ENCODE data around the gene CLN6.
"Not testable (repeated sequence)": the region's sequence is repeated elsewhere in the genome, so short reads cannot be mapped to it uniquely, and the experiment has no call there.

The CLN6 gene

GRCh38 chr15:68252925-68253534 is 23.5 kb upstream of the CLN6 start:
- DNase-seq, result peak; percentile 34

- peak; percentile 13 for DNase-seq
These were observed 19.7 kb upstream of the CLN6 start for GRCh38 chr15:68249058-68249713.

- no peak for DNase-seq
These were observed 14.7 kb upstream of the CLN6 start for GRCh38 chr15:68244235-68244634.

- no peak for DNase-seq
These were observed 11.8 kb upstream of the CLN6 start for GRCh38 chr15:68241088-68241935.

- DNase-seq, result no peak
These were observed 9.5 kb upstream of the CLN6 start for GRCh38 chr15:68239025-68239424.

- no peak for DNase-seq
These were observed 5.5 kb upstream of the CLN6 start for GRCh38 chr15:68235022-68235421.

- not testable (repeated sequence) for DNase-seq
These were observed 5.0 kb upstream of the CLN6 start for GRCh38 chr15:68234520-68234919.

- DNase-seq, result no peak
These were observed 4.5 kb upstream of the CLN6 start for GRCh38 chr15:68234060-68234459.

- DNase-seq, result no peak
These were observed 3.4 kb upstream of the CLN6 start for GRCh38 chr15:68232937-68233336.

GRCh38 chr15:68232449-68232848 is 2.9 kb upstream of the CLN6 start:
- DNase-seq, result no peak

- DNase-seq, result no peak
These were observed 1.7 kb upstream of the CLN6 start for GRCh38 chr15:68231102-68231818.

GRCh38 chr15:68230157-68231100 is 901 bp upstream of the CLN6 start:
- DNase-seq, result no peak

- DNase-seq, result no peak
These were observed 550 bp downstream of the CLN6 start for GRCh38 chr15:68228971-68229385.

- DNase-seq, result no peak
These were observed 1.2 kb downstream of the CLN6 start for GRCh38 chr15:68228143-68228970.

GRCh38 chr15:68227643-68228142 is 1.8 kb downstream of the CLN6 start:
- DNase-seq, result no peak

GRCh38 chr15:68225442-68225841 is 4.1 kb downstream of the CLN6 start:
- DNase-seq, result not testable (repeated sequence)

- DNase-seq, result peak; percentile 72
These were observed 4.8 kb downstream of the CLN6 start for GRCh38 chr15:68224546-68225250.

- DNase-seq, result no peak
These were observed 5.4 kb downstream of the CLN6 start for GRCh38 chr15:68224108-68224507.

- DNase-seq, result no peak
These were observed 6.4 kb downstream of the CLN6 start for GRCh38 chr15:68223171-68223570.

- DNase-seq, result not testable (repeated sequence)
These were observed 7.1 kb downstream of the CLN6 start for GRCh38 chr15:68222432-68222743.
